SH-SY5Y (cell line): ENCODE measurements around the gene RIN1.

Experiments used
- GATA2 ChIP-seq: IDR thresholded peaks from 2 replicates; pipeline ENCODE4 v1.6.1; 2011; ENCODE audit warnings: mild to moderate bottlenecking, low read depth, low read length
- GATA3 ChIP-seq: IDR thresholded peaks from 2 replicates; pipeline ENCODE4 v1.6.1; 2011; ENCODE audit warnings: low read depth, mild to moderate bottlenecking, low read length, moderate library complexity

The RIN1 gene

DNA sequence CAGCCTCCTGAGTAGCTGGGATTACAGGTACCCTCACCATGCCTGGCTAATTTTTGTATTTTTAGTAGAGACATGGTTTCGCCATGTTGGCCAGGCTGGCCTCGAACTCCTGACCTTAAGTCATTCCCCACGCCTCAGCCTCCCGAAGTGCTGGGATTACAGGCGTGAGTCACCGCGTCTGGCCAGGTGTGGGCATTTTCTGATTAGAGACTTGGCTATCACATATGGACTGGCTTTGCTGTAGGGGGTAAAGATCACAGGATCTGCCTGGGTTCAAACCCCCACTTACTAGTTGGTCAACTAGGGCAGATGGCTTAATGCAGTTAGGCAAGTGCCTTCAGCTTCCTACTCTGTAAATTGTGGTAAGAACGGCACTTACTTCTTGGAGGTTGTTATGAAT lies 25.9 kb downstream of the RIN1 start:
- no peak for TF ChIP-seq GATA3

DNA sequence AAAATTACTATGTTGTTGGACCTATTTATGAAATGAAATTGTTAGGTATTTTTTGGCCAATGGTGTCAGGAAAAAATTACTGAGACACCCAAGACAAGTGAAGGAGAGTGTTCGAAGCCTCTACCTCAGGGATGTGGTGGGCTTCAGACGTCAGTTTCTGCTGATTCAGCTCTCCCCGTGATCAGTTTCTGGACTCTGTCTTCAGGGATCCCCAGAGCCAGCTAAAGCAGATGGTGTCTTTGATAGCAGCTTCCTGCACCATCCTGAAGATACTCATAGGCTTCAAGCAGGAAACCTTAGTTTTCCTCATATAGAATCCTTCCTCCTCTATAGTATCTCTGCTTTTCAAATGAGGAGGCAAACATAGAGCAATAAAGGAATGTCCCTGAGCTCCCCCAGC lies 26.8 kb downstream of the RIN1 start:
- TF ChIP-seq GATA2 (no peak), GATA3 (no peak)

DNA sequence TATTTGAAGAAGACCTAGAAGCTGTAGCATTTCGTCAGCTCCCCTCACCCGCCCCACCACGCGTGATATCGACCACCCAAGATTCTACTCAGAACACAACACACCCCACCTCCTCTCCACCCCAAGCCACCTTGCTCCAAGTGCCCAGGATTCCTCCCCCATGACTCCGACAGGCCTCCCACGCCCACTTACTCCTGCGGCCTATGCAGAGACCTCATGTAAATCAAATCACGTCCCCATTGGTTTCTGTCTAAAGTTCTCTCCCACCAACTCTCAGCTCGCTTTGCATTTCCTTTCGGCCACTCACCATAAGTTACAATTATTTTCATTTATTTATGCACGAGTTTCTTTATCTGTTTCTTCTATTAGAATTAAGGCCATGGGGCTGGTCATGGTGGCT lies 33.6 kb downstream of the RIN1 start:
- TF ChIP-seq GATA3 (no peak), GATA2 (no peak)

DNA sequence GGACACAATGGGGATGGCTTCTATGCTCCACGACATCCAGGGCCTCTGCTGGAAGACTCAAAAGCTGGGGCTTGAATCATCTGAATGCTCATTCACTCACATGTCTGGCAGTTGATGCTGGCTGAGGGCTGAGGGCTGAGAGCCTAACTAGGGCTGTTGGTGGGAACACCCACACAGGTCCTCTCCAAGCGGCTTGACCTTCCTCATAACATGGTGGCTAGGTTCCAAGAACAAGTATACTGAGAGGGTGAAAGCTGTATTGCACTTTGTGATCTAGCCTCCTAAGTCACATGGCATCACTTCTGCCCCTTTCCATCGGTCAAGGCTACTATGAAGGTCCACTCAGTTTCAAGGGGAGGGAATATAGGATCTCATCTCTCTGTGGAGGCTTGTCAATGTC lies 37.0 kb downstream of the RIN1 start:
- no peak for TF ChIP-seq GATA2
- TF ChIP-seq GATA3: no peak

DNA sequence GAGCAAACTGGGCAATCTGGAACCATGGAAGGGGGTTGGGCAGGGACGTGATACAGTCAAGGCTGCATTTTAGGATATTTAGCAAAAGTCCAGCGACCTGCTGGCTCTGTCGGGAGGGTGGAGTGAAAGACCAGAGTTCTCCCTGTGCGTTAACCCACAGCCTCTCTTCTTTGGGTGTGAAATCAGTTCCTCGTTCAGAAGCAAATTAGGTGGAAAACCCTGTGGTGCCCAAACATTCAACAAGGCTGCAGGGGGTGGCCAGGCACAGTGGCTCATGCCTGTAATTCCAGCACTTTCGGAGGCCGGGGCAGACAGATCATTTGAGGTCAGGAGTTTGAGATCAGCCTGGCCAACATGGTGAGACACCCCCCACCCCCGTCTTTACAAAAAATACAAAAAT lies 38.6 kb downstream of the RIN1 start:
- TF ChIP-seq GATA3 (no peak), GATA2 (no peak)

DNA sequence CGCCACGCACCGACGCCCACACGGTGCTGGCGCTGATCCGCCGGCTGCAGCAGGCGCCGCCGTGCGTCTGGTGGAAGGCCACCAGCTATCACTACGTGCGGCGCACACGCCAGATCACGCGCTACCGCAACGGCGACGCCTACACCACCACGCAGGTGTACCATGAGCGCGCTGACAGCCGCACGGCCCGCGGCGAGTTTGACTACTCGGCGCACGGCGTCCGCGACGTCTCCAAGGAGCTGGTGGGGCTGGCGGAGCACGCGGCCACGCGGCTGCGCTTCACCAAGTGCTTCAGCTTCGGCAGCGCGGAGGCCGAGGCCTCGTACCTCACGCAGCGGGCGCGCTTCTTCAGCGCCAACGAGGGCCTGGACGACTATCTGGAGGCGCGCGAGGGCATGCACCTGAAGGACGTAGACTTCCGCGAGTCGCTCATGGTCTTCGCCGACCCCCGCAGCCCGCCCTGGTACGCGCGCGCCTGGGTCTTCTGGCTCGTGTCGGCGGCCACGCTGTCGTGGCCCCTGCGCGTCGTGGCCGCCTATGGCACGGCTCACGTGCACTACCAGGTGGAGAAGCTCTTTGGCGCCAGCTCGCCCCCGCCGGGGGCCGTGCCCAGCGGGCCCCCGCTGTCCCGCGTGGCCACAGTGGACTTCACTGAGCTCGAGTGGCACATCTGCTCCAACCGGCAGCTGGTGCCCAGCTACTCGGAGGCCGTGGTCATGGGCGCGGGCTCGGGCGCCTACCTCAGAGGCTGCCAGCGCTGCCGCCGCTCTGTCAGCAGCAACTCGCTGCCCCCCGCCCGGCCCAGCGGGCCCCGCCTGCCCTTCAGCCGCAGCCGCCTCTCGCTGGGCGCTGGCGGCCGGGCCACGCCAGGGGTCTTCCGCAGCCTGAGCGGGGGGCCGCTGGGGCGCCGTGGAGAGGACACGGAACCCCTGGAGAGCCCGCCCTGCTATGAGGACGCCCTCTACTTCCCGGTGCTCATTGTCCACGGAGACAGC lies 41.3 kb downstream of the RIN1 start:
- no peak for TF ChIP-seq GATA3

DNA sequence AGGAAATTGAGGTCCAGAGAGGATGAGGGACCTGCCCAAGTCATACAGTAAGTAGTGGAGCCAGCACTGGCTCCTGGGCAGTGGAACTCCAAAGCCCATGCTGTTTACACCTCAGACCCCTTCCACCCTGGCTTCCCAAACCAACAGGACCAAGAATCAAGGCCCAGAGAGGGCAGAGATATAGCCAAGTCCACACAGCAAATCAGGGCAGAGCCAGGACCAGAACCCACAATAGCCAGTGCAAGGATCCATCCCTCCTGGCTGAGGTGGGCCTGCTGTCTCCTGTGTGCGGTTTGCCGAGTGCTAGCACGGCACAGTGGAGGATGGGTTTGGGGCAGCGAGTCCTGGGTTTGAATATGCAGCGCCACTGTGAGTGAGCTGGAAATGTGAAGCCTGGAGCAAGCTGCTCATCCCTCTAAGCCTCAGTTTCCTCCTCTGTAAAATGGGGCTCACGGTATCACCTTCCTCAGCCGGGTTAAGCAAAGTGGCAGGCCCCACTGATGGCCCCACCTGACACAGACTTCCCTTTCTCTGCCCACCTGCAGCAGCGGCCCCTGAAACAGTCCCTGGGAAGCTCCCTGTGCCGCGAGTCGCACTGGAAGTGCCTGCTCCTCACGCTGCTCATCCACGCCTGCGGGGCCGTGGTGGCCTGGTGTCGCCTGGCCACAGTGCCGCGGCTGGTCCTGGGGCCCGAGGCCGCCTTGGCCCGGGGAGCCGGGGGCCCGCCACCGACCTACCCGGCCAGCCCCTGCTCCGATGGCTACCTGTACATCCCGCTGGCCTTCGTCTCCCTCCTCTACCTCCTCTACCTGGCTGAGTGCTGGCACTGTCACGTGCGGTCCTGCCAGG lies 42.2 kb downstream of the RIN1 start:
- TF ChIP-seq GATA2: no peak
- no peak for TF ChIP-seq GATA3

DNA sequence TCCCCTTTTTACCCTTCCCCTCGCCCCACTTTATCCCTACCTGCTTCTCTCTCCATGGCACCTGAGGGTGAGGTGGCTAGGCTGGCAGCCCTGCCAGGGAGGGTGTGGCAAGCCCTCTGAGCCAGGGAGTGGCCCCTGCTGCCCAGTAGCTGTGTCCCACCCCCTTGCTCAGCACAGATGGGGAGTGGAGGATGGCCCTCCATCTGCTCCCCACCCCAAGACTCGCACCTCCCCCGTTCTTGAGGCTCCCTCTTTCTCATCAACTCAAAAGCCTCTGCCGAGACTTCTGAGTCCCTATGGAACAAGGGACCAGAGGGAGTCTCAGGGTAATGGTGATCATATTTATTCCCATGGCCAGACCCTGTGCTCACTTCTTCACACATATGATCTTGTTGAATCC lies 42.9 kb downstream of the RIN1 start:
- TF ChIP-seq GATA2: no peak
- TF ChIP-seq GATA3: no peak

DNA sequence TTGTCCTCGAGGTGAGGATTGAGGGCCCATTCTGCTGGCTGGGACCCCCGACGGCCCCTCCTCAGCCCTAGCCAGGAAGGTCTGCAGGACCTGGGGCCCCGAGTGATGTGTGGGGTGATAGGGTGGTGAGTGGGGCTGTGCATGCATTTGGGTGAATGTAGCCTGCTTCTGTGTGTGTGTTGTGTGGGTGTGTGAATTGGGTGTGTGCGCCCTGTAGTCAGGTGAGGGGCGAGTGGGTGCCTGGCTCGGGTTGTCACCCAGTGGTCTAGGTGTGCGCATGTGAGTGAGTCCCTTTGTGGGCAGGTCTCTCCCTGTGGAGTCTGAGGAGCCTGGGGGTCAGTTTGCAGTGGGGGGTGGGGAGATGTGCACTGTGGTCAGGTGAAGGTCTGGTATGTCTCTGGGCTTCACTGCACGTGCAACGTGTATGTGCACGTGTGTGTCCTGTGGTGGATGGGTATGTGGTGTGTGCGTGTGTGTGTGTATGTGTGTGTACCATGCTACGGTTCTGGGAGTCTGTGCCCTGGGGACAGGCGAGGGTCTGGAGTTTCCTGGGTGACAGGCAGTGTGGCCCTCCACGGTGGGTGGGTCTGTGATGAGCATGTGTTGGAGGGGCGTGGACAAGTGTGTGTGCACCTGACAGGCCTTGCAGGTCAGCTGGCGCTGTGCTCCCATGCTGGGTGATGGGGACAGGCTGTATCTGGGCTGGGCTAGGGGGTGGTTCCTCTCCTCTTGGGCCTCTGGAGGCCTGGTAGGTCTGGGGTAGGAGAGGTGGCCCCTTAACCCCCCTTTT lies 43.5 kb downstream of the RIN1 start:
- no peak for TF ChIP-seq GATA2
- no peak for TF ChIP-seq GATA3

DNA sequence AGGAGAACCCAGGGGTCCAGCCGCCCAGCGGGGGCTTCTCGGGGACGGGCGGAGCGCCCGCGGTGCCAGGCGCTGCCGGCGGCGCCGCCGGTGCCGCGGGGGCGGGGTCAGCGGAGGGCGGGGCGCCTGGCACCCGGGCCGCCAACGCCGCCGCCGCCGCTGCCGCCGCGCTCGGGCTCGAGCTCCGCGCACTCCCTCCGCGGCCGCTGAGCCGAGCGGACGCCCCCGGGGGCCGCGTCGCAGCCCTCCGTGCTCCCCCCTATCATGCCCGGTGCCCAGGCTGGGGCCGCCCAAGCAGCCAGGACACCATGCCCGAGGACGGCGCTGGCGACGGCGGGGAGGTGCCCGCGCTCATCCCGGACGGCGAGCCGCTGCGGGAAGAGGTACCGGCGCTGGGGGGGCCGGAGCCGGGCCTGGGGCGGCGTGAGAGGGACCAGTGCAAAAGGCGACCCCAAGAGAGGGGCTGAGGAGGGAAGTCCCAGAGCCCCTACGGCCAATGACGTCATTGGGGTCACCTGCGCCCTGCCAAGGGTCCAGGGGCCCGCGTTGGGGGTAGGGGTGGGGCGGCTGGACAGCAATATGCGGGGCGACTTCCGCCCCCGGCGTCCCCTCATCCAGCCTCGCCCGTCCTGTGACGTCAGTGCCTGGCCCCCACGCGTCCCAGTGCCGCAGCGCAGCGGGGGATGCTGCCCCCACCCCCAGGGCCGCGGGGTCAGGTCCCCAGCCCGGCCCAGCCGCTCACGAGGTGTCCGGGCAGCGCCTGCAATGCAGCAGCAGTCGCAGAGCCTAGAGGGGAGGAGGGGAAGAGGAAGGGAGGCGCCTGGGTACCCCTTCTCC lies 44.3 kb downstream of the RIN1 start, which contains the start of gene TMEM151A:
Gene TMEM151A, plus strand, starts transcription at position 189 of the 837 bp plus-strand sequence. Its CDS starts 120 bp downstream, at position 309.
- no peak for TF ChIP-seq GATA2

DNA sequence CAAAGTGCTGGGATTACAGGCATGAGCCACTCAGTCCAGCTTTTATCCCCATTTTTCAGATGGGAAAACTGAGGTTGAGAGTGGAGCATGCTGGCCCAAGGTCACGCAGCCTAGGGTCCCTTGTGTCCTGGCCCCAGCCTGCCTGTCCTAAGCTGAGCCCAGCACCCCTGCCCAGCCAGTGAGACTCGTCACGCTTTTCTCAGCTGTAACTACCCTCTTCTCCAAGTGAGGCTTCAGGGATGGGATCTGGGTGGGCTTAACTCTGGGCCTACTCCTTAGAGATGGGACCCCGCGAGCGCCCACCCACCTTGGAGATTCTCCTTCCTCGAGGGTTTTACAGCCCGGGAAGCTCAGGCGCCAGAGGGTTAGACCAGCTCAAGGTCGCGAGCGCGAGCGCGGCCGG lies 44.9 kb downstream of the RIN1 start:
- TF ChIP-seq GATA2 (no peak), GATA3 (no peak)

DNA sequence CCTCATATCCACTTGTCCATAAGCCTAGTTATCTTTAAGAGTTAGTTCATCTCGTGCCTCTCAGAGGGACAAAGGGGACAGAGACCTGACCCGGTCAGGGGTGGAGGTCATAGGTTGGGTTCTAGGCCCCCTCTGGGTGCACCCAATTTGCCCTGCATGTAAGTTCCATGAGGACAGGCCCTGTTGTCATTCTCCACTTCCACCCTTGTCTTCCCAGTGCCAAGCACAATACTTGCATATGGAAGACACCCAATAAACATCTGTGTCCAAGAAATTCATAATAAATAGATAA lies 46.0 kb downstream of the RIN1 start:
- TF ChIP-seq GATA3 (no peak), GATA2 (no peak)

DNA sequence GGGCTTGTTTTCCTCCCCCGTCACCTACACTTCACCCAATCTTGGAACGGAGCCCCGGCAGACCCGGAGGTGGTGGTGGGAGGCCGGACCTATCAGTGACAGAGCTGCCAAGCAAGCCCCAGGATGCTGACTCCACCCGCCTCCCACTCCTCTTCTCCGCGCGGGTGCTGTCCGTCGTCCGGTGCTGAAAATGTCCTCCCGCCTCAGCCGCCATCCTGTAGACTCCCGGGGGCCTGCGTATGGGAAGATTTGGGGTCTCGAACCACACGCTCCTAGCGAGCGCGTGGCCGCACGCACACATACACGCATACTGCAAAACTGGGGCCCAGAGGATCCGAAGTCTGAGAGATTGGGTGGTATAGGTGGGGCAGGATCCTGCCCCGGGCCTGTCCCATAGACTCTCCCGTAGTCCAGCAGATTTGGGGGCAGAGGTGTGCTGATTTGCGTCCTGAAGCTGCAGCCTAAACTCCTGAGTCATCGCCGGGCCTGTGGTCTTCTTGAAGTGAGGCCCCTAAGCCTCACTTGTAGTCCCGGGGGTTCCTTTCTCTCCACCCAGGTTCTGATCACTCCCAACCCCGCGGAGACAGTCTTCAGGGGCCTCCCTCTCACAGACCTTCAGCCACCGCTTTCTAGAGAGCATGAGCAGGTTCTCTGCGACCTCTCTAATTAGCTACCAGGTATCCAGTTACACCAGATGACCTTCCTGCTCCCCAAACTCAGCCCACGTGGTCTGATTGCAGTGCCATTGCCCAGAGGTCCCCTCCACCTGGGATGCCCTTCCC lies 46.5 kb downstream of the RIN1 start:
- TF ChIP-seq GATA3 (no peak), GATA2 (no peak)
